H9 (cell line): ENCODE results near the gene CLINT1. TPM values are rescaled to one million over a fixed set of nuclear protein-coding genes. Genes with fewer than 3 reads are reported as not detected.

Source experiments
- DNase-seq: peaks from one replicate; pipeline ENCODE4 v3.0.0-alpha.2; 2017
- H2AFZ ChIP-seq: one replicate; pipeline ENCODE4 v1.6.1; 2013; ENCODE audit warnings: mild to moderate bottlenecking, low read length, control low read depth, moderate library complexity
- H2AK5ac ChIP-seq: 2 replicates; pipeline ENCODE4 v1.6.1; 2013; ENCODE audit warnings: low read length, control low read depth, mixed read lengths; ENCODE audit not compliant: insufficient read length
- H2BK120ac ChIP-seq: one replicate; pipeline ENCODE4 v1.6.1; 2013; ENCODE audit warnings: low read depth, mild to moderate bottlenecking, low read length, control low read depth, inconsistent platforms; ENCODE audit not compliant: poor library complexity, severe bottlenecking
- H2BK12ac ChIP-seq: 2 replicates; pipeline ENCODE4 v1.6.1; 2013; ENCODE audit warnings: low read length, control low read depth, mixed read lengths, low read depth; ENCODE audit not compliant: insufficient read length
- H2BK15ac ChIP-seq: 2 replicates; pipeline ENCODE4 v1.6.1; 2013; ENCODE audit warnings: low read depth, low read length, control low read depth
- H2BK20ac ChIP-seq: one replicate; pipeline ENCODE4 v1.6.1; 2013; ENCODE audit warnings: low read depth, mild to moderate bottlenecking, low read length, control low read depth, inconsistent platforms; ENCODE audit not compliant: poor library complexity, severe bottlenecking
- H2BK5ac ChIP-seq: 2 replicates; pipeline ENCODE4 v1.6.1; 2013; ENCODE audit warnings: low read length, control low read depth, mixed read lengths; ENCODE audit not compliant: insufficient read length
- H3K14ac ChIP-seq: 2 replicates; pipeline ENCODE4 v1.6.1; 2013; ENCODE audit warnings: low read length, control low read depth; ENCODE audit not compliant: insufficient read depth
- H3K18ac ChIP-seq: 2 replicates; pipeline ENCODE4 v1.6.1; 2013; ENCODE audit warnings: low read depth, mild to moderate bottlenecking, mixed read lengths, low read length, control low read depth; ENCODE audit not compliant: insufficient read length
- H3K23ac ChIP-seq: 2 replicates; pipeline ENCODE4 v1.6.1; 2013; ENCODE audit warnings: low read length, control low read depth, mixed read lengths, low read depth; ENCODE audit not compliant: insufficient read length
- H3K23me2 ChIP-seq: 2 replicates; pipeline ENCODE4 v1.6.1; 2013; ENCODE audit warnings: low read depth, mild to moderate bottlenecking, mixed read lengths, low read length, control low read depth; ENCODE audit not compliant: insufficient read length, poor library complexity, severe bottlenecking
- H3K27ac ChIP-seq: 2 replicates; pipeline ENCODE4 v1.5.1; 2013; ENCODE audit warnings: low read length, control low read depth, mixed read lengths, low read depth; ENCODE audit not compliant: insufficient read length
- H3K27me3 ChIP-seq: 2 replicates; pipeline ENCODE4 v1.6.1; 2013; ENCODE audit warnings: low read length, control low read depth, inconsistent platforms; ENCODE audit not compliant: insufficient read depth
- H3K4ac ChIP-seq: 2 replicates; pipeline ENCODE4 v1.6.1; 2013; ENCODE audit warnings: low read depth, mild to moderate bottlenecking, control low read depth, inconsistent platforms, low read length, moderate library complexity
- H3K4me1 ChIP-seq: 2 replicates; pipeline ENCODE4 v1.6.1; 2013; ENCODE audit warnings: low read length, control low read depth, inconsistent platforms; ENCODE audit not compliant: insufficient read depth
- H3K4me2 ChIP-seq: 2 replicates; pipeline ENCODE4 v1.6.1; 2013; ENCODE audit warnings: low read length, control low read depth, mixed read lengths; ENCODE audit not compliant: insufficient read length, insufficient read depth
- H3K56ac ChIP-seq: 2 replicates; pipeline ENCODE4 v1.6.1; 2013; ENCODE audit warnings: low read depth, mild to moderate bottlenecking, mixed read lengths, low read length, control low read depth; ENCODE audit not compliant: insufficient read length
- H3K79me1 ChIP-seq: 2 replicates; pipeline ENCODE4 v1.6.1; 2013; ENCODE audit warnings: low read depth, mild to moderate bottlenecking, moderate library complexity, low read length, control low read depth, inconsistent platforms; ENCODE audit not compliant: insufficient read depth, poor library complexity, severe bottlenecking
- H3K79me2 ChIP-seq: 2 replicates; pipeline ENCODE4 v1.6.1; 2013; ENCODE audit warnings: low read length, control low read depth, inconsistent platforms; ENCODE audit not compliant: insufficient read depth
- H3K9ac ChIP-seq: 2 replicates; pipeline ENCODE4 v1.6.1; 2013; ENCODE audit warnings: low read length, control low read depth, mixed read lengths; ENCODE audit not compliant: insufficient read length; ENCODE audit errors: extremely low read depth
- H3K9me3 ChIP-seq: one replicate; pipeline ENCODE4 v1.6.1; 2013; ENCODE audit warnings: low read depth, low read length, inconsistent platforms; ENCODE audit not compliant: control insufficient read depth
- H3T11ph ChIP-seq: one replicate; pipeline ENCODE4 v1.6.1; 2013; ENCODE audit warnings: mild to moderate bottlenecking, low read length, control low read depth, inconsistent platforms
- H4K20me1 ChIP-seq: one replicate; pipeline ENCODE4 v1.6.1; 2013; ENCODE audit not compliant: control insufficient read depth, insufficient read length, insufficient read depth
- H4K5ac ChIP-seq: 2 replicates; pipeline ENCODE4 v1.6.1; 2013; ENCODE audit warnings: low read depth, mild to moderate bottlenecking, mixed read lengths, low read length, control low read depth; ENCODE audit not compliant: insufficient read length
- H4K8ac ChIP-seq: replicated peaks from 2 replicates; pipeline ENCODE4 v1.6.1; 2013; ENCODE audit warnings: low read length, control low read depth, mixed read lengths, low read depth; ENCODE audit not compliant: insufficient read length
- H4K91ac ChIP-seq: 2 replicates; pipeline ENCODE4 v1.6.1; 2013; ENCODE audit warnings: low read depth, mild to moderate bottlenecking, moderate library complexity, mixed read lengths, low read length, control low read depth; ENCODE audit not compliant: insufficient read length
- H3K27ac Mint-ChIP-seq, 3 experiments: 2 replicates in 2 of 3; 3 replicates in 1 of 3; pipeline ENCODE4 v1.8.0; 2020 to 2021; ENCODE audit warnings: mixed read lengths in 3 of 3, mild to moderate bottlenecking in 1 of 3, moderate library complexity in 1 of 3
- H3K27me3 Mint-ChIP-seq: 2 replicates; pipeline ENCODE4 v1.8.0; 2021; ENCODE audit warnings: low read depth, mild to moderate bottlenecking, moderate library complexity, mixed read lengths
- H3K36me3 Mint-ChIP-seq, 3 experiments: 2 replicates in 2 of 3; 3 replicates in 1 of 3; pipeline ENCODE4 v1.8.0; 2020 to 2021; ENCODE audit warnings: low read depth in 3 of 3, mixed read lengths in 3 of 3; ENCODE audit not compliant: insufficient read depth in 1 of 3
- H3K4me1 Mint-ChIP-seq, 2 experiments: 2 replicates each; pipeline ENCODE4 v1.8.0; 2020; ENCODE audit warnings: mixed read lengths in 2 of 2
- H3K4me3 Mint-ChIP-seq, 2 experiments: 2 replicates in 1 of 2; 3 replicates in 1 of 2; pipeline ENCODE4 v1.8.0; 2020 to 2021; ENCODE audit warnings: mild to moderate bottlenecking in 2 of 2, mixed read lengths in 2 of 2, moderate library complexity in 1 of 2
- H3K9me3 Mint-ChIP-seq, 2 experiments: 2 replicates in 1 of 2; 3 replicates in 1 of 2; pipeline ENCODE4 v1.8.0; 2020; ENCODE audit warnings: mild to moderate bottlenecking in 2 of 2, mixed read lengths in 2 of 2, moderate library complexity in 1 of 2
- CTCF ChIP-seq: fragments of 200-600 bp; sonication (generic); conservative IDR thresholded peaks from 3 replicates; pipeline ENCODE4 v1.8.0; 2021; ENCODE audit warnings: antibody characterized with exemption, mild to moderate bottlenecking
- WGBS: extraction: QIAGEN DNeasy Blood & Tissue Kit; methylation state at CpG from one replicate; pipeline ENCODE4 v1.1.7; 2013; ENCODE audit warnings: missing lambda C conversion rate, low lambda C conversion rate, mixed read lengths; ENCODE audit not compliant: insufficient read length; ENCODE audit errors: extremely low coverage; 5-methylcytosine and 5-hydroxymethylcytosine counted together
- total RNA-seq: library from RNA; stranded (reverse); gene quantifications from 2 replicates; pipeline ENCODE4 v1.2.1, GENCODE V29; 2021

CLINT1 gene
- total RNA-seq, 1 experiment from 2014 or later: 79.1 TPM

GRCh38 chr5:157821822-157822622, 36.9 kb downstream of the CLINT1 start:
- Histone ChIP-seq H4K8ac (no peak overlapping the region), H3K56ac (no peak overlapping the region), H4K20me1 (no peaks in the 10 kb centered on the region), H3K23me2 (no peaks in the 10 kb centered on the region), H3K9ac (no peak overlapping the region), H3K4me1 (peaks cover 3% of the 10 kb centered on the region; the same call in 1 of the 2 replicates), H4K5ac (no peak overlapping the region), H4K91ac (no peak overlapping the region), H3K4ac (no peak overlapping the region), H2BK15ac (no peak overlapping the region), H2BK120ac (no peak overlapping the region), H2BK5ac (no peak overlapping the region), H3T11ph (no peak overlapping the region), H3K23ac (no peak overlapping the region), H2AFZ (no peak overlapping the region), H3K9me3 (no peaks in the 10 kb centered on the region), H2AK5ac (no peak overlapping the region), H3K79me2 (peaks cover 5% of the 10 kb centered on the region; the same call in 1 of the 2 replicates), H2BK20ac (no peak overlapping the region), H2BK12ac (no peak overlapping the region), H3K4me2 (no peak overlapping the region), H3K27me3 (no peaks in the 10 kb centered on the region), H3K79me1 (no peaks in the 10 kb centered on the region), H3K27ac (no peak overlapping the region), H3K14ac (no peak overlapping the region), H3K18ac (no peak overlapping the region)
- peak overlapping the region; percentile 4 to 79 (median 7); a peak in 3 of 7 replicates for H3K27ac Mint-ChIP-seq
- H3K4me3 Mint-ChIP-seq: no peak overlapping the region
- peaks cover 24 to 28% of the 10 kb centered on the region in 2 experiments for H3K4me1 Mint-ChIP-seq
- H3K27me3 Mint-ChIP-seq: no peaks in the 10 kb centered on the region
- H3K36me3 Mint-ChIP-seq: peaks cover 0 to 7% (median 0%) of the 10 kb centered on the region in 3 experiments; a peak in 2 of 7 replicates
- TF ChIP-seq CTCF: no peak
- no peak for DNase-seq
- no peaks in the 10 kb centered on the region for H3K9me3 Mint-ChIP-seq
- no CpG with 5 or more reads among the region's 7 CpGs for WGBS
